Fibroblast of pulmonary artery (primary cell): ENCODE measurements around the gene HOXA4.

Experiments
- DNase-seq: peaks from one replicate; pipeline ENCODE4 v3.0.0-alpha.2; 2010; ENCODE audit warnings: low read depth
- H3K4me3 ChIP-seq: replicated peaks from 2 replicates; pipeline ENCODE4 v1.5.1; 2011; ENCODE audit warnings: low read depth, mild to moderate bottlenecking, control low read depth, low read length, moderate library complexity
- CTCF ChIP-seq: IDR thresholded peaks from 2 replicates; pipeline ENCODE4 v1.5.1; 2011; ENCODE audit warnings: mild to moderate bottlenecking, control low read depth, low read length, inconsistent platforms; ENCODE audit errors: missing control alignments

The HOXA4 gene

GRCh38 chr7:27168265-27168947 is 37.8 kb upstream of the HOXA4 start:
- DNase-seq: no peak
- no peak for TF ChIP-seq CTCF
- no peak overlapping the region for H3K4me3 ChIP-seq

DNA sequence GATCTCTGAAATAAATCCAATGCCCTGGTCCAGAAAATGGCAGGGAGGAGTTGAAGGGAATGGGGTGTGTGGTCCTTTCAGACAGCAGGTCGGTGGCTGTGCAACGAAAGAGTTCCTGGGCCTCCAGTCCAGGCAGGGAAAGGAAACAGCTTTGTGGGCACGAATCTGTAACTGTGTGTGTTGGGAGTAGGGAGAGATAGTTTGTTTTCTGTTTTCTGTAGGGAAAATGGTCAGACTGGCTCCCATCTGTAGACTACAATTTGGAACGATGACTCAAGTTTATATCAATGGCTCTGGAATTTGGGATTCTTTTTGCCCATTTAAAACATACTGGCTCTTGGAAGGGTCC is 37.3 kb upstream of the HOXA4 start:
- no peak overlapping the region for H3K4me3 ChIP-seq
- no peak for DNase-seq
- TF ChIP-seq CTCF: no peak

DNA sequence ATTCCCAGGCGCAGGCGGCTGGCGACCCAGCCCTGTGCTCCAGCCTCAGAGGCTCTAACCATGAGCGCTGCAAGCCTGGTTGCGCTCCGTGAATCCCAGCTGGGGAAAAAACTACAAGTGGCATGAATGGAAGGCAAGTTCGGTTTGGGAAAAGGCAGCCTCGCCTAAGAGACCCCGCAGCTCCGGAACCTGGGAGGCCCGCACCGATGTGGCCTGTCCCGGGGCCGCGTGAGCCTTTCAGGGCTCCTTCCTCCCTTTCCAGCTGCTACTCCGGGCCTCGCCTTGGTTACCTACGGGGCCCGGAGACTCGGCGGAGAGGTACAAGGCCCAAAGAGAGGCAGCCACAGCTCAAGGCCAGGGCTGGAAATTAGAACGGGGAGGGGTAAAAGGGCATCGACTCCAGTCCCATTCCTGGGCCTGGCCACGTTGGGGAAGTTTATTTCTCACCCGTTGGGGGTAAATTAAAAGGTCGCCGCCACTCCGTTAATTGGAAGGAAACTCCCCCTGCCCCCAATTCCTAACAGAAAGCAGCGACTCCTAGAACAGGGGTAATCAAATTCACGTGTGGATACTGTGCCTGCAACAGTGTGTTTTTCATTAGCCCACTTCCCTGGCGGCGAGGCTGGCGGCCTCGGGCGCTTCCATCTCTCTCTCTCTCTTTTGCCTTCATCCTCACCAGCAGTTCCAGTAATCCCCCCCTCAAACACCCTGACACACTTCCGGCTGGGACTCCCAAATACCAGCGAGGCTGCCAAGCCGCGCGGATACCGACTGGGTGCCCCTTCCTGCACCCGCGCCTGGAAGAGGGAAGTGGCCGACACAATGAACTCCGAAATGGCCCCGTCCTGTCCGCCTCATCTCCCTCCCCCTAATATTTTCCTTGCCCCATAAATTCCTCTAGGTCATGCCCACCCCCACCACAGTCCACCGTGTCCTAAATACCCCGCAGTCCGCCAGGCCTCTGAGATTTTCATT is 36.3 kb upstream of the HOXA4 start:
- DNase-seq: no peak
- TF ChIP-seq CTCF: no peak
- no peak overlapping the region for H3K4me3 ChIP-seq

GRCh38 chr7:27165996-27166530 is 35.5 kb upstream of the HOXA4 start:
- no peak for TF ChIP-seq CTCF
- no peak overlapping the region for H3K4me3 ChIP-seq
- no peak for DNase-seq

- no peak for TF ChIP-seq CTCF
- no peak within 1 kb of the TSS for H3K4me3 ChIP-seq
- DNase-seq: no peak
Observed at GRCh38 chr7:27165089-27165995, 34.8 kb upstream of the HOXA4 start, which contains the start of gene HOXA9. HOXA9 (minus strand) TSS chr7:27165537; CDS start chr7:27165457, 80 bp downstream.

DNA sequence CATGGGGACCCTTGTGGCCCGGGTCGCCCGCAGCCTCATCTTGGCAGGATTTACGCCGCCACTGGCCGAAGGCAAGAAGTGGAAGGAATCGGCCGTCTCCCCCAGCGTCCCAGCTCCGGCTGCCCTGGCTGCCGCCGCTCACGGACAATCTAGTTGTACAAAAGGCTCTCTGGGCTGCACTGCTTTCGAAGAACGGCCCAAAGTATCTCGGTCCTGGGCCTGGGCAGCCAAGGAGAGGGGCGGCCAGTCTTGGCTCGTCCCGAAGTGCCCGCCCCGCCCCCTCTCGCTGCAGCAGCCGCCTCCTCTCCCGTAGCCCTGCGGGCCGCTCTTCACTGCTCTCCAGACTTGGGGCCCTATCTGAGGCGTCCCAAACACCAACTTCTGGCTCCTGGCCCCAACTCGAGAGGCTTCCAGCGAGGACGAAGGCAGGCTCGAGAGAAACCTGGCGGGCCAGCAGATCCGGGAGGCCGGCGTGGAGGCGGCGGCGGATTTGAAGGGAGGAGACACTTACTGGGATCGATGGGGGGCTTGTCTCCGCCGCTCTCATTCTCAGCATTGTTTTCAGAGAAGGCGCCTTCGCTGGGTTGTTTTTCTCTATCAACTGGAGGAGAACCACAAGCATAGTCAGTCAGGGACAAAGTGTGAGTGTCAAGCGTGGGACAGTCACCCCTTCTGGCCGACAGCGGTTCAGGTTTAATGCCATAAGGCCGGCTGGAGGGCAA is 34.0 kb upstream of the HOXA4 start:
- no peak overlapping the region for H3K4me3 ChIP-seq
- no peak for DNase-seq
- no peak for TF ChIP-seq CTCF
